Measurements from ENCODE around the gene CAMK2B.

The CAMK2B gene

GRCh38 chr7:44227911-44228310, 97.5 kb downstream of the CAMK2B start:
- no peak for FAIRE-seq

DNA sequence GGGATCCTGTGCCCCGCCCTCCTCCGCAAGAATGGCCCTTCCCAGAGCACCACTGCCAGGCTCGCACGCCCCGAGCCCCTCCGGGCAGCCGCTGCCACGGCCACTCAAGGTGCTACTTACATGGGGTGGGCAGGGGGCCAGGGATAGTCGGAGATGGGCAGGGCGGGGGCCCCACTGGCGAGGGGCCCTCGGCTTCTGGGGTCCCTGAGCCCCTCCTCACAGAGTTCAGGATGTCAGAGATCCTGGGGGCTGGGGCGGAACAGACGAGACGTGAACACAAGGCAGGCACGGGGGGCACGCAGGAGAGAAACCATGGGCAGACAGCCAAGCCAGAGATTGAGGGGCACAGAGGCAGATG, 99.0 kb downstream of the CAMK2B start:
- FAIRE-seq = no peak

DNA sequence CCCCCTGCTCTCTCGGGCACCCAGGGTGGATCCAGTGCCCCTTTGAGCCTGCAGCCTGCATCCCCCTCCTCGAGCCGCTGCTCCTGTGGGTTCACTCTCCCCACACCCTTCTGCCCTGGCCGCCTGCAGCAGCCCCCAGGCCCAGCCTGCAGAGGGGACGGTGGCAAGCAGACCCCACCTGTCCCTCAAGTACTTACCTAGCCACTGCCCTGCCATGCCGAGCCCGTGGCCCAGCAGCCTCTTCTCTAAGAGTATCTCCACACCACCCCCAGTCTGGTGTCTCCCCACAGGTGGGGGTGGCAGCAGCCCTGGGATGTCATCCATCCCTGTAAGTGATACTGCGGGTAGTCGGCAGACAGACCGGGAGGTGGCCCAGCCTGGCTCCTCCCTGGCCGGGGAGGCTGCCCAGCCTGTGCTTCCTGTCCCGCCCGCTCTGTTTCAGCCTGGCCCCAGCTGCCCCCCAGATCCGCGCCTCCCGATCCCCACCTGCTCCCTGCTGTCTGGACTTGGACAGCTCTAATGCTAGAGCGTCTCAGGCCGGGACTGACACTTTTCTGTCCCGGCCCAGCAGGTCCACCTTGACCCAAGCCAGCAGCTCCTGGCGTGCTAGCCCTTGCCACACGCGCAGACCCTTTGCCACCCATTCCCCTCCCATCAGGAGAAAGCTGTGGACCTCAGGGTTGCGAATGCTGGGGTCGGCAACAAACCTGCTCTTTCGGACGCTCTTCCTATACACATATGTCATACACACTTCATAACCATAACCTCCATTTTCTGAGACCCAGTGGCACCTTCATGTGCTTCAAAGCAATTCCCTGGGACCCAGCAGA, 99.6 kb downstream of the CAMK2B start:
- no peak for FAIRE-seq

DNA sequence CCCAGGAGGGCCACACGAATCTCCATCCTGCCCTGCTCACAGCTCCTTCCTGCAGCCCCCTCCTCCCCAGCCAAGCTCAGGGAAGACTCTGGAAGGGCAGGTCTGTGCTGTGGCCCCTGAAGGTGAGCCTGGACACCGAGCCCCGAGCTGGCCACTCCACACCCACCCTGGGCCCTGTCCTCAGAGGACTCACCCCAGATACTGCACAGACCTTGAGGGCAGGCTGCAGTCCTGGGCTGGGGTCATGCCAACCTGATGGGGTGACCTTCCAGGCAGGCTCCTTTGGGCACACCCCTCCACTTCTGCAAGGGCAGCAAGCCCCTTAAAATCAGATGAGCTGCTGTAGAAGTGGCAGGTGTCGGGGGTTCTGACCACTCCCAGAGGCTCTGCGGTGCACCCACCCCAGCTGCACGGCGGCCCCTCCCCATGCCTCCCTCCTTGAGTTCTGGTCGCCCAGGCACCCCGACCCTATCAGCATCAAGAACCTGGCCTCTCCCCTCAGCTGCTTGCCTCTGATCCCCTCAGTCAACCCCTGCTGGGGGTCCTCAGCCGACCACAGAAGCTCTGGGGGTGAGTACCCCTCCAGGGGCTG, 100.3 kb downstream of the CAMK2B start:
- no peak for FAIRE-seq

GRCh38 chr7:44224080-44224973, 101.1 kb downstream of the CAMK2B start:
- no peak for FAIRE-seq

GRCh38 chr7:44223362-44224079, 101.9 kb downstream of the CAMK2B start:
- FAIRE-seq = no peak

DNA sequence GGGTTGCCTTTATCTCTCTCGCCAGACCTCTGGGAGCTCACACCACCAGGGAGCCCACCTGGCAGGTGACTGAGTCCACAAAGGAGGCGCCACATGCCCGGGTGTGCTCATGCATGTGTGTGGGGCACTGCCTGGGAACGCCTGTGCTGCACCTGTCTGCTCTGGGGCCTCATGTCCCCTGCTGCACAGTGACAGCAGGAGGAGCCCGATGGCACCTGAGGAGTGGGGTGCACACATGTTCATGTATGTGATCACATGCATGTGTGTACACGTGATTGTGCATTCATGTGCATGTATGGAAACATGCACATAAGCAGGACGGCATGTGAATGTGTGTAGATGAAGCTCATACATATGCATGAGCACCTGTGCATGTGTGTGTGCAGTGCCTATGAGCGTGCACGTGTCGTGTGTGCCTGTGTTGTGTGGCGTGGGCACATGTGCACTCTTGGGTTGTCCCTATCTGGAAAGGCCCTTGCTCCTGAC, 102.6 kb downstream of the CAMK2B start:
- FAIRE-seq = no peak

- FAIRE-seq = no peak
Measured at GRCh38 chr7:44222074-44222473, 103.3 kb downstream of the CAMK2B start.

GRCh38 chr7:44221231-44221791, 104.1 kb downstream of the CAMK2B start:
- no peak for FAIRE-seq

DNA sequence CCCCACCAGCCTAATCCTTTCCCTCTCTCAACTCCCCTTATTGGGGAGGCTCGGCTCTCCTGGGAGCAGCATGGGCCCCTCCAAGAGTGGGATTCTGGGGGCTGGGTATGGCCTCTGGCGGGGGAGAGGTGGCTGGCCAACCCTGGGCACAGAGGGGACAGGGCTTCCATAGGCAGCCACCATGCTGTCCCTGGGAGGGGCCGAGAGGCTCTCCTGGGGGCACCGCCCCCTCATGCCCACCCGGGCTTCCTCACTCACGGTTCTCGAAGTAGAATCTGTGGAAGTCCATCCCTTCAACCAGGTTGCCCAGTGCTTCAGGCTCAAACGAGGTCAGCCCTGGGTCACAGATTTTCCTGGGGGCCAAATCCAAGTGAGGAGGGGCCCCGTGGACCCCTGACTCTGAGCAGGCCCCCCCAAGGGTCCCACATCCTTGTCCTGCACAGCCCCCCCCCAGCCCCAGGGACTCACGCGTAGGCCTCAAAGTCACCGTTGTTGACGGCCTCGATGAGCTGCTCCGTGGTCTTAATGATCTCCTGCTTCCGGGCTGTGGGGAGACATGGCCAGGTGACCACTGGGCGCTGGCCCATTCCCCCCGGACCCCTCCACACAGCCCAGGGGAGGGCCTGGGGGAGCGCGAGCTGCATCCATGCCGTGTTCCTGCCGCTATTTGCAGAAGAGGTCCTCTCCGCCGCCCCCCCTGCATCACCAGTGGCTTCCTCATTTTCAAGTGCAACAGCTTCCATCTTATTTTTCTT, 104.9 kb downstream of the CAMK2B start:
- FAIRE-seq = no peak

- FAIRE-seq = no peak
Measured at GRCh38 chr7:44220046-44220357, 105.4 kb downstream of the CAMK2B start.

DNA sequence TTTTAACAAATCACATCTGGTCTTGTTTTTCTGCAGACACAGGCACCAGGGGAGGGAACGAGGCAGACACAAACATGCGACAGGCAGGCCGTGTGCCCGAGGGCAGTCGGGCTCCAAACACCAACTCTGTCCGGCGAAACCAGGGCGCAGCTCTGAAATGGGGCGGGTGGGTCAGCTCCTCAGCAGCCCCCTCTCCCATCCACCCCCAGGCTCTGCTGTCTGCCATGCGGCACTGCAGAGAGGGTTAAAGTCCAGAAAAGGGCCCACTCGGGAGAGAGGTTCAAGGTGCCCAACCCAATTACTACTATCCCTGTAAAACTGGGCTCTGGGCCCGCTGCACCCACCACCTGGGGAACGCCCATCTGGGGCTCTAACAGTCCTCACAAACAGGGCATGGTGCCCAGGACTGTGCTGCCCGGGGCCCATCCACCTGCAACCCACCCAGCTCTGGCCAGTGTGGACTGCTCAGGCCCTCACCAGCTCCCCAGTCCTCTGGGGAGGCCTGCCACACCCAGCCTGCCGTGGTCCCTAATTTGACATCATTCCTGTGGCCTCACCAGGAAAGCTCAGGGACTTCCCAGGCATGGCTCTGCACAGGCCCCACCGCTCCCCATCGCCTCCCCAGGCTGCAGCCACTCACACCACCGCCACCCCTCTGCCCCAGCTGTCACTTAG, 105.9 kb downstream of the CAMK2B start:
- FAIRE-seq = no peak

- FAIRE-seq = no peak
Measured at GRCh38 chr7:44218418-44219201, 106.8 kb downstream of the CAMK2B start.

DNA sequence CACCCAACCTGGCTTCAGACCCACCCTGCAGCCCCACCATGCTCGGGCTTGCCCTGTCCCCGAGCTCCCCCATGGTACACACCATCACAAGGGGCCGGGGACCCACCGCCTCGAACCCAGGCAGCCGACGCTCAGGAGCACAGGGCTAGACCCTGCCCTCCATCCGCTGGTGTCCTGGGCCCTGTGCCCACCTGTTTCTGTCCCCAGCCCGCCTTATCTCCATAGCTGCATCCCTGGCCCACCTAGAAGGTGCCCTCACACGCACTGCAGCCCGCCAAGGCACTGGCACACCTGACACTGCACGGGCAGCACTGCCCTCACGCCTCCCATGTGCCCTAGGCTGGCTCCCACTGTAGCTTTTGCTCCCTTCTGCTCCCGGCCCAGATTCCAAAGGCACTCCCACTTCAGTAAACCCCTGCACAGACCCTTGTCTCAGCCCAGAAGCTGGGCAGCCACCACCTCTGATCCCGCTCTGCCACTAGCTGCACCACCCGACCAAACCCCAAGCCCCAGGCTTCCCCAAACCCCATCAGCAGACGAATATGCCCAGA, 107.5 kb downstream of the CAMK2B start:
- FAIRE-seq = no peak

GRCh38 chr7:44217223-44217714, 108.1 kb downstream of the CAMK2B start:
- no peak for FAIRE-seq

DNA sequence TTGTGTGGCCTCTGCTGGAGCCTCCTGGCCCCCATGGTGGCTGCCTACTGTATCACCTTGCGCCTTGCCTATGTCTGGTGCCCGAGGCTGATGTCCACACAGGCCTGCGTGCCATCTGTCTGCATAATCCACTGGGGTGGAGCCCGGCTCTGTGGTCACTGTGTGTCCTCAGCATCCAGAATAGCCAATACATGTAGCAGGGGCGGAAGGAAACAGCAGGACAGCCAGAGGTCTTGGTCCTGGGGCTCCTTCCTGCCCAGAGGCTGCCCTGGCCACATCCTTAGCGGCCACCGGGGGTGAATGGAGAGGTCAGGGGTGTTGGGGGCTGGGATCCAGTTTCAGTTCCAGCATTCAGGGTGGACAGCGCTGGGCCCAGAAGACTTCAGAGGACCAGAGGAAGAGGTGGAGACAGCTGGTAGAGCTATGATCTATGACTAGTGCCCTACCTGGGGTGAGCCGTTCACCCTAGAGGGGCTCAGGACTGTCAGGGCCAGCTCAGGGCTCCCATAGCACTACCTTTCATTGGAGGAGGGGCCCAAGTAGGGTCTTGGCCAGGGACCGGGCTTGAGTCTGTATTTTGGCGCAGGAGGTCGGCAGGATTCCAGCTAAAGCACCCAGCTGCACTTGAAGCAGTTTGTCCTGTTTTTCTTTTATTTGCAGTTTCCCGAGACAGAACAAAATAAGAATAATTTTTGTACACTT, 108.7 kb downstream of the CAMK2B start:
- no peak for FAIRE-seq

DNA sequence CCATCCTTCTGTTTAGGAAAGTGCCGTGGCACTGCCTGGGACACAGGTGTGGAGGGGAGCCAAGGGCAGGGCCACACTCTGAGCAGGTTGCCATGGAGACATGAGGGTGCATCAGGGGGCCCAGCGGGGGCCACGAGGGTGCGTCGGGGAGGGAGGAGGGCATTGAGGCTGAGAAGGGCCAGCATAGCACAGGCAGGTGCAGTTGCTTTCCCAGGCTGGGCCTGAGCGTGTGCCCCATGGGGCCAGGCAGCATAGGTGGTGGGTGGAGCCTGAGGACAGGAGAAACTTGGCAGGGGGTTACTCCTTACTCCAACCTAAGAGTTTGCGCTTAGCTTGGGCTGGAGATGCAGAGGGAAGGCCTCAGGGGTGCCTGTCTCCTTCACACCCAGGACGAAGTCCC, 109.4 kb downstream of the CAMK2B start:
- FAIRE-seq = no peak

DNA sequence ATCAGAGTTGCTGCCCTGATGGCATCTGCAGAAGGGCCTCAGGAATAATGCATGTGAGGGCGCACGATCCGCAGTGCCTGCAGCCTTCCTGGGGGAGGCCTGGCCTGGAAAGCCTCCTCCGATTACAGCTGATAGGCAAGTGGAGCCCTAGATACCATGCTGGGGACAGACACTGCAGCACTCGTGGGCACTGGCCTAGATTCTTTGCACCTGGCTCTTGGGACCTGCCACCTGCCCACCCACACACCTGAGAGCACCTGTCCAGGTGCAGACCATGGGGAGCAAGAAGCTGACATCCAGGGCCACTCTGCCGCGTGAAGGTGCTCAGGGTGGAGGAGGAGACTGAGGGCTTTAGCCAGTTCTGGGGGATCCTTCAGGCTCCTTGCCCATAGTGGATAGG, 109.9 kb downstream of the CAMK2B start:
- no peak for FAIRE-seq

GRCh38 chr7:44213877-44214388, 111.5 kb downstream of the CAMK2B start:
- FAIRE-seq = no peak
